Right kidney (tissue), 1 donor: ENCODE results near the gene OTP.

ENCODE experiments used
- DNase-seq: peaks from one replicate; pipeline ENCODE4 v3.0.0-alpha.2; 2016

OTP gene

GRCh38 chr5:77640589-77641396, 2.3 kb upstream of the OTP start:
- no peak for DNase-seq

- DNase-seq = peak; percentile 75
Observed at GRCh38 chr5:77638763-77639671, 504 bp upstream of the OTP start.

DNA sequence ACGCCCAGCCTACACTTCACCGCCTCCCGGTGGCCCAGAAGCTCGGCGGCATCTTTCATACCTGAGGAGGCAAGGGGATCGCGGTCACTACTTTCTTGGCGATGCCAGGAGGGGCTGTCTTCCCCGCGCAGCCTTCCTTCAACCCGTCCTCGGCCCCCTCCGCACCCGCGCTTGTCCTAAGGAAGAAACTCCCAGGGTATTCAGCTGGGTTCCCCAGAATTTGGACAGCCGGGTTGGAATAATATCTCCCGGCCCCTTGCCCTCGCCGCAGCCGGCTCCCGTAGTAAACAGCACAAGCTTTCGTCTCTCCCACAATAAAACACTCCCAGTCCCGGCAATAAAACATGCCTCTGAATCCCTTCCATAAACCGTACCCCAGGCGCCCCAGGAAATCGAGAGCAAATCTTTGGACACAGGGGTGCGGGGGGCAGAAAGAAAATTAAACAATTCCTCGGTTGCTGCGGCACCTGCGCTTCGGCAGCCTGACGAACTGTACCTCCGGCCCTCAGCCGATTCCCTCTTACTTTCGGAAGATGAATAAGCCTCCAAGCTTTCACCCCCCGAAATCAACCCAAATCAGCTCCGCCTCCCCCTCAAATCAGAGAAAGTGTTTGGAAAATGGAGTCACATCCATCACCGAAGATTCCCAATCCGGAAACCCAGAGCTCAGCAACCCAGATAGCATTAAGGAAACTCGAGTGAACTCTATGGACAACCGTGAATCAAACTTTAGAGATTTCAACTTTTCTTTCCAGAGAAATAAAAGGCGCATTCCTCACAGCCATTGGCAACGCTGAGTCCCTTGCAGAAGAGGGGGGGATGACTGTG, 1.1 kb downstream of the OTP start:
- DNase-seq = peak; percentile 68

DNA sequence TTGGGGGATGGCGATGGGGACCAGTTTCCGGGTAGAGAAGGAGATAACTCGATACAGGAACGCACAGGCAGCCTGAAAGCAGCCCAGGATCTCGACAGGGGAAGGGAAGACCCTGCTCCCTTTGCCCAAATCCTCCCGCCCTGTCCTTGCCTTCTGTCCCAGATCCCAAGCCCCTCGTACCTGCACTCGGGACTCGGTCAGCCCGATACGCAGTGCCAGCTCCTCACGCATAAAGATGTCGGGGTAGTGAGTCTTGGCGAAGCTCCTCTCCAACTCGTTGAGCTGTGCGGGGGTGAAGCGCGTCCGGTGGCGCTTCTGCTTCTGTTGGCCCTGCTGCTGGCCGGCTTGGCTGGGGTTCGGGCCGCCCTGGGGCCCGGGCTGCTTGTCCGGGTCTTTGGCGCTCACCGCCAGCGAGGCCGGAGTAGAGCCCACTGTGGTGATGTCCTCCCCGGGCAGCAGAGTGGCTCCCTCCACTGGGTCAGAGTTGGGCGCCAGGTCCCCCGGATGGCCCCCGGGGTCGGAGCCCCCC, 1.8 kb downstream of the OTP start:
- DNase-seq = peak; percentile 48

- no peak for DNase-seq
Observed at GRCh38 chr5:77635917-77636640, 2.4 kb downstream of the OTP start.

- DNase-seq = peak; percentile 28
Observed at GRCh38 chr5:77635067-77635916, 3.2 kb downstream of the OTP start.

DNA sequence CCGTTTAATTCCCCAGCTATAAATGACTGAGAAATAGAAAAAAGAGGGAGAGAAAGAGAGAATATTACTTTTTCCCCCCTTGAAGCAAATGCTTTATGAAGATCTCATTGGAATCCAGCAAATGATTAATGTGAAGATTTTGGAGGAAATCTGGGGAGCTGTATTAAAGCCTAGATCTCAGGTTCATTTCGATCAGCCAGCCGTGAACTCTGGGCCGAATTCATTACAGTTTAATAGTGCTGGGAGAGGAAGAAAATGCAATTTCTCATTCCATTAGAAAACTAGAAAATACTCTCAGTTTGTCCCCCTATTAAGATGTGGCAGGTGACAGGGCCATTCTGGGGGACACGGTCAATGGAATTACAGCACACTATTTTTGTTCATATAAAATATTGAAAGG, 4.8 kb downstream of the OTP start:
- peak; percentile 26 for DNase-seq

DNA sequence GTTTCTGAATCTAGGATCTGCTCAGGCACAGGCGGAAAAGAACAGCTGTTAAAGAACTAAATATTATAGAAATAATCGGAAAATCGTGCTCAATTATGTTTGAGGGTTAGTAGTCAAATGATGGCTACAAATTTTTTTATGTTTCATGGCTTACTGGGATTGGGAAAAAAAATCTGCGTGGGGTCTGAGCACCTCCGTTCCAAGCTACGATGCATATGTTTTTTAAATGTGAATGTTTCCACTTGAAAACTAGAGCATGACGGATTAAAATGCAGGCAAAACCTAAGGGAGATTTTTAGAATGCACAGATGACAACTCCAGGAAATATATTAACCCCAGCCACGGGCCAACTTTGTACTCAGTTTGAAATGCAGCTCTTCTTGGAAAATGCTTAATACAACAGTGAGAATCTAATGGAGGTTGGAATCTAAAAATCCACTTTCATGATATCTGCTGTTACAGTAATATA, 5.3 kb downstream of the OTP start:
- DNase-seq = no peak

GRCh38 chr5:77632526-77633206, 5.8 kb downstream of the OTP start:
- peak; percentile 58 for DNase-seq

DNA sequence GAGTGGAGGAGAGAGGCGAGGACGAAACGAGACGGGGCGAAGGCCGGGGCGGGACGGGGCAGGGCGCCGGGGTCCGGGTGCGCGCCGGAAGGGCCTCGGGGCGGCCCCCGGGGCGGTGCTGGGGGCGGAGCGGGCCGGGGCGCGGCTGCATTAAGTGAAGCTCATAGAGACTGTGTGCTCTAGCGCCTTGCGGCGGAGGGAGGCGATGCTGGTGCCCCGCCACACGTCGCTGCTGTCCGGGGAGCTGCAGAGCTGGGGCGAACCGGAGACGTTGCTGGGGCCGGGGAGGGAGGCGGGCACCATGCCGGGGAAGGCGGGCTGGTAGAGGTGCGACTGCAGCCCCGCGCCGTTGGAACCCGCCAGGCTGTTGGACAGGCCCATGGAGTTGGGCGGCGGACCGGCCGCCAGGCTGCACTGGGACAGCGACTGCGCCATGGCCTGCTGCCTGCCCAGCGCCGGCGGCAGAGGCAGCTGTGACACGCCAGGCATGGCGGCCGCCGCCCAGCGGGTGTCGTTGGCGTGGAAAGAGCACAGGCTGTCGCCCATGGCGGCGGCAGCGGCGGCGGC, 8.3 kb downstream of the OTP start:
- DNase-seq = peak; percentile 77

- DNase-seq = peak; percentile 61
Observed at GRCh38 chr5:77629509-77630113, 8.9 kb downstream of the OTP start.

- DNase-seq = peak; percentile 51
Observed at GRCh38 chr5:77628840-77629508, 9.5 kb downstream of the OTP start.

DNA sequence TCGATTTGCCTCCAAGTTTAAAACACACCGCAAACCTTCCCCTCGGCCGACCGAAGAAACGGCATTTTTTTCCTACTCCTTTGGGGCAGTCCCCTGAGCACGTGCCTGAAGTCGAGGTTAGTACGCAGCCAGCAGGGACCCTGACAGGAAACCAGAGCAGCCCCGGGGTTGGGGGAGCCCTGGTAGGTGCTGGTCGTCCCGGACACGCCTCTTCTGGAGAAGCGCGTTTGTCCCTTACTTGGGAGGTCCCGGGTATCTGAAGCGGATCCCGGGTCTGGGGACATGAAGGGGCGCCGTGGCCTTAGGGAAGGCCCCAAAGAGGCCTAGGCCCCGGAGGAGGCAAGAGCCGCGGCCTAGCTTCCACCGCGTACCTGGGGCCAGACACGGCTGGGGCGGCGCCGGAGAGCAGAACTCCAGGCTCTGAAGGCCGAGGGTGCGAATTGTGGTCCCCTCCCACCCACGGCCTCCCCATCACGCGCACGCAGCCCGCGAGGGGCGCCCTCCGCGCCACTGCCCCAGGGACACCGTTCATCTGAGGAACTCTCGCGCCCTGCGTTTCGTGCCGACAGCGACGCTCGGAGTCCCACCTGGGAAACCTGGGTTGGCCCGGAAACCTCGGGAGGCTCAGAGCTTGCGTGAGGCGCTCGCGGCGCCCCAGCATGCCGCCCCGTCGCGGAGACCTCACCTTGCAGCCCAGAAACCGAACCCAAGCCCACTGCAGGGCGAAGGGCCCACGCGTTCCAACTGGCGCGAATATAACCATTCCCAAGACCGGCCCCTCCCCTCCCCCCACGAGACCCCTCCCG, 10.4 kb downstream of the OTP start:
- peak; percentile 56 for DNase-seq

- DNase-seq = no peak
Observed at GRCh38 chr5:77623203-77623740, 15.2 kb downstream of the OTP start.

- DNase-seq = no peak
Observed at GRCh38 chr5:77621440-77621839, 17.1 kb downstream of the OTP start.

GRCh38 chr5:77620405-77620804, 18.1 kb downstream of the OTP start:
- DNase-seq = no peak

GRCh38 chr5:77616920-77617319, 21.6 kb downstream of the OTP start:
- DNase-seq = no peak
